HepG2 (cell line): ENCODE measurements around the gene METTL26. TPM values are rescaled to one million over a fixed set of nuclear protein-coding genes. Genes with fewer than 3 reads are reported as not detected.

Source experiments
- PHF21A ChIP-seq: sonication (generic); formaldehyde crosslinking; IDR thresholded peaks from 2 replicates; pipeline ENCODE4 v1.5.0; 2020; ENCODE audit warnings: mild to moderate bottlenecking, missing genetic modification reagents
- RFXANK ChIP-seq: IDR thresholded peaks from 2 replicates; pipeline ENCODE4 v1.6.1; 2016
- RXRA ChIP-seq: sonication (generic); formaldehyde crosslinking; IDR thresholded peaks from 2 replicates; pipeline ENCODE4 v1.5.1; 2020; ENCODE audit warnings: missing genetic modification reagents
- TAF15 ChIP-seq: fragments of 200-400 bp; formaldehyde crosslinking; IDR thresholded peaks from one replicate; pipeline ENCODE4 v1.6.1; 2018; ENCODE audit warnings: mild to moderate bottlenecking, low read depth, low read length; ENCODE audit not compliant: poor library complexity, severe bottlenecking
- ZNF235 ChIP-seq: sonication (generic); formaldehyde crosslinking; IDR thresholded peaks from 2 replicates; pipeline ENCODE4 v1.8.1; 2023; ENCODE audit warnings: mild to moderate bottlenecking, missing genetic modification reagents, borderline replicate concordance
- ZNF431 ChIP-seq: sonication (generic); formaldehyde crosslinking; IDR thresholded peaks from 2 replicates; pipeline ENCODE4 v1.9.0; 2022; ENCODE audit warnings: missing genetic modification reagents, low read depth, mild to moderate bottlenecking, borderline replicate concordance
- ZNF451 ChIP-seq: sonication (generic); formaldehyde crosslinking; IDR thresholded peaks from 2 replicates; pipeline ENCODE4 v1.5.0; 2020; ENCODE audit warnings: mild to moderate bottlenecking, missing genetic modification reagents
- ZNF703 ChIP-seq: sonication (generic); formaldehyde crosslinking; IDR thresholded peaks from 2 replicates; pipeline ENCODE4 v1.5.1; 2020; ENCODE audit warnings: missing genetic modification reagents, mild to moderate bottlenecking, moderate library complexity, borderline replicate concordance
- polyA plus RNA-seq, 8 experiments: library from polyadenylated mRNA; depleted of rRNA in 3 of 8; stranded (reverse) in 7 of 8; unstranded in 1 of 8; fragments of >200 nt; fragmentation: Illumina TruSeq in 4 of 8; extraction: Trizol in 4 of 8; gene quantifications; 2 replicates each; pipeline versions ENCODE4 v1.2.1 to v1.2.3, GENCODE V29; 2011 to 2016; ENCODE audit warnings: low read depth in 4 of 8, missing spikeins in 1 of 8, mixed read lengths in 1 of 8; ENCODE audit not compliant: insufficient read depth in 1 of 8
- total RNA-seq, 5 experiments: library from RNA; depleted of rRNA; stranded (reverse); fragments of >200 nt; fragmentation: Illumina TruSeq; extraction: Trizol; gene quantifications; 2 replicates each; pipeline ENCODE4 v1.2.3, GENCODE V29; 2016; ENCODE audit warnings: low read depth in 1 of 5
- TF ChIP-seq, protein P1 (sequence below): sonication (generic); formaldehyde crosslinking; IDR thresholded peaks from 2 replicates; pipeline ENCODE4 v1.4.0; 2020; ENCODE audit warnings: missing genetic modification reagents
- TF ChIP-seq, protein P2 (sequence below): sonication (generic); formaldehyde crosslinking; IDR thresholded peaks from one replicate; pipeline ENCODE4 v1.5.1; 2020; ENCODE audit warnings: mild to moderate bottlenecking, missing genetic modification reagents; ENCODE audit errors: not compliant biosample characterization
- TF ChIP-seq, protein P3 (sequence below): sonication (generic); formaldehyde crosslinking; IDR thresholded peaks from 2 replicates; pipeline ENCODE4 v1.4.0; 2020; ENCODE audit warnings: missing genetic modification reagents
- TF ChIP-seq, protein P4 (sequence below): sonication (generic); formaldehyde crosslinking; IDR thresholded peaks from 2 replicates; pipeline ENCODE4 v1.8.1; 2023; ENCODE audit warnings: missing genetic modification reagents, inconsistent platforms, borderline replicate concordance

METTL26 gene
- total and polyA plus RNA-seq, 2 of the 13 experiments (the other 11 are each of a cell fraction or from before 2014, with no cell fraction given), result 65.5 to 70.1 TPM

DNA sequence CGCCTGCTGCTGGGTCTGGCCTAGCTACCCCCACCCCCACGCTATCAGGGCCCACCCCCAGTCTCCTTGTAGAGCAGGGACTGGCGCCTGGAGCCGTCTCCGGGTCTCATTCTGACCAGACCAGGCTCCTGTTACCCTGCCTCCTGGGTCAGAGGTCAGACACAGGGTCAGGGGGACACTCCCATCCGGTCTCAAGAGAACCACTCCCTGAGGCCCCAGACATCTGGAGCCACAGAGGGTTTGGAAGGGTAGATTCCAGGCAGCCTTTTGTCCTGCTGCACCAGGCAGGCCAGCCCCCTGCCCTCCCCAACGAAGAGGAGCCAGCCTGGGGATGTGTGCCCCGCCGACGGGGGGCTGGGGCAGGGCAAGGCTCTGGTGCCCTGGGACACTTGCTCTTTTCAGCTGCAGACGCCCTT is 6.3 kb downstream of the METTL26 start (continued):
- TF ChIP-seq, protein P1, sequence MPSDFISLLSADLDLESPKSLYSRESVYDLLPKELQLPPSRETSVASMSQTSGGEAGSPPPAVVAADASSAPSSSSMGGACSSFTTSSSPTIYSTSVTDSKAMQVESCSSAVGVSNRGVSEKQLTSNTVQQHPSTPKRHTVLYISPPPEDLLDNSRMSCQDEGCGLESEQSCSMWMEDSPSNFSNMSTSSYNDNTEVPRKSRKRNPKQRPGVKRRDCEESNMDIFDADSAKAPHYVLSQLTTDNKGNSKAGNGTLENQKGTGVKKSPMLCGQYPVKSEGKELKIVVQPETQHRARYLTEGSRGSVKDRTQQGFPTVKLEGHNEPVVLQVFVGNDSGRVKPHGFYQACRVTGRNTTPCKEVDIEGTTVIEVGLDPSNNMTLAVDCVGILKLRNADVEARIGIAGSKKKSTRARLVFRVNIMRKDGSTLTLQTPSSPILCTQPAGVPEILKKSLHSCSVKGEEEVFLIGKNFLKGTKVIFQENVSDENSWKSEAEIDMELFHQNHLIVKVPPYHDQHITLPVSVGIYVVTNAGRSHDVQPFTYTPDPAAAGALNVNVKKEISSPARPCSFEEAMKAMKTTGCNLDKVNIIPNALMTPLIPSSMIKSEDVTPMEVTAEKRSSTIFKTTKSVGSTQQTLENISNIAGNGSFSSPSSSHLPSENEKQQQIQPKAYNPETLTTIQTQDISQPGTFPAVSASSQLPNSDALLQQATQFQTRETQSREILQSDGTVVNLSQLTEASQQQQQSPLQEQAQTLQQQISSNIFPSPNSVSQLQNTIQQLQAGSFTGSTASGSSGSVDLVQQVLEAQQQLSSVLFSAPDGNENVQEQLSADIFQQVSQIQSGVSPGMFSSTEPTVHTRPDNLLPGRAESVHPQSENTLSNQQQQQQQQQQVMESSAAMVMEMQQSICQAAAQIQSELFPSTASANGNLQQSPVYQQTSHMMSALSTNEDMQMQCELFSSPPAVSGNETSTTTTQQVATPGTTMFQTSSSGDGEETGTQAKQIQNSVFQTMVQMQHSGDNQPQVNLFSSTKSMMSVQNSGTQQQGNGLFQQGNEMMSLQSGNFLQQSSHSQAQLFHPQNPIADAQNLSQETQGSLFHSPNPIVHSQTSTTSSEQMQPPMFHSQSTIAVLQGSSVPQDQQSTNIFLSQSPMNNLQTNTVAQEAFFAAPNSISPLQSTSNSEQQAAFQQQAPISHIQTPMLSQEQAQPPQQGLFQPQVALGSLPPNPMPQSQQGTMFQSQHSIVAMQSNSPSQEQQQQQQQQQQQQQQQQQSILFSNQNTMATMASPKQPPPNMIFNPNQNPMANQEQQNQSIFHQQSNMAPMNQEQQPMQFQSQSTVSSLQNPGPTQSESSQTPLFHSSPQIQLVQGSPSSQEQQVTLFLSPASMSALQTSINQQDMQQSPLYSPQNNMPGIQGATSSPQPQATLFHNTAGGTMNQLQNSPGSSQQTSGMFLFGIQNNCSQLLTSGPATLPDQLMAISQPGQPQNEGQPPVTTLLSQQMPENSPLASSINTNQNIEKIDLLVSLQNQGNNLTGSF (CRISPR knock-in tag), result no peak
- no peak for TF ChIP-seq ZNF703 (CRISPR knock-in tag)
- TF ChIP-seq, protein P2, sequence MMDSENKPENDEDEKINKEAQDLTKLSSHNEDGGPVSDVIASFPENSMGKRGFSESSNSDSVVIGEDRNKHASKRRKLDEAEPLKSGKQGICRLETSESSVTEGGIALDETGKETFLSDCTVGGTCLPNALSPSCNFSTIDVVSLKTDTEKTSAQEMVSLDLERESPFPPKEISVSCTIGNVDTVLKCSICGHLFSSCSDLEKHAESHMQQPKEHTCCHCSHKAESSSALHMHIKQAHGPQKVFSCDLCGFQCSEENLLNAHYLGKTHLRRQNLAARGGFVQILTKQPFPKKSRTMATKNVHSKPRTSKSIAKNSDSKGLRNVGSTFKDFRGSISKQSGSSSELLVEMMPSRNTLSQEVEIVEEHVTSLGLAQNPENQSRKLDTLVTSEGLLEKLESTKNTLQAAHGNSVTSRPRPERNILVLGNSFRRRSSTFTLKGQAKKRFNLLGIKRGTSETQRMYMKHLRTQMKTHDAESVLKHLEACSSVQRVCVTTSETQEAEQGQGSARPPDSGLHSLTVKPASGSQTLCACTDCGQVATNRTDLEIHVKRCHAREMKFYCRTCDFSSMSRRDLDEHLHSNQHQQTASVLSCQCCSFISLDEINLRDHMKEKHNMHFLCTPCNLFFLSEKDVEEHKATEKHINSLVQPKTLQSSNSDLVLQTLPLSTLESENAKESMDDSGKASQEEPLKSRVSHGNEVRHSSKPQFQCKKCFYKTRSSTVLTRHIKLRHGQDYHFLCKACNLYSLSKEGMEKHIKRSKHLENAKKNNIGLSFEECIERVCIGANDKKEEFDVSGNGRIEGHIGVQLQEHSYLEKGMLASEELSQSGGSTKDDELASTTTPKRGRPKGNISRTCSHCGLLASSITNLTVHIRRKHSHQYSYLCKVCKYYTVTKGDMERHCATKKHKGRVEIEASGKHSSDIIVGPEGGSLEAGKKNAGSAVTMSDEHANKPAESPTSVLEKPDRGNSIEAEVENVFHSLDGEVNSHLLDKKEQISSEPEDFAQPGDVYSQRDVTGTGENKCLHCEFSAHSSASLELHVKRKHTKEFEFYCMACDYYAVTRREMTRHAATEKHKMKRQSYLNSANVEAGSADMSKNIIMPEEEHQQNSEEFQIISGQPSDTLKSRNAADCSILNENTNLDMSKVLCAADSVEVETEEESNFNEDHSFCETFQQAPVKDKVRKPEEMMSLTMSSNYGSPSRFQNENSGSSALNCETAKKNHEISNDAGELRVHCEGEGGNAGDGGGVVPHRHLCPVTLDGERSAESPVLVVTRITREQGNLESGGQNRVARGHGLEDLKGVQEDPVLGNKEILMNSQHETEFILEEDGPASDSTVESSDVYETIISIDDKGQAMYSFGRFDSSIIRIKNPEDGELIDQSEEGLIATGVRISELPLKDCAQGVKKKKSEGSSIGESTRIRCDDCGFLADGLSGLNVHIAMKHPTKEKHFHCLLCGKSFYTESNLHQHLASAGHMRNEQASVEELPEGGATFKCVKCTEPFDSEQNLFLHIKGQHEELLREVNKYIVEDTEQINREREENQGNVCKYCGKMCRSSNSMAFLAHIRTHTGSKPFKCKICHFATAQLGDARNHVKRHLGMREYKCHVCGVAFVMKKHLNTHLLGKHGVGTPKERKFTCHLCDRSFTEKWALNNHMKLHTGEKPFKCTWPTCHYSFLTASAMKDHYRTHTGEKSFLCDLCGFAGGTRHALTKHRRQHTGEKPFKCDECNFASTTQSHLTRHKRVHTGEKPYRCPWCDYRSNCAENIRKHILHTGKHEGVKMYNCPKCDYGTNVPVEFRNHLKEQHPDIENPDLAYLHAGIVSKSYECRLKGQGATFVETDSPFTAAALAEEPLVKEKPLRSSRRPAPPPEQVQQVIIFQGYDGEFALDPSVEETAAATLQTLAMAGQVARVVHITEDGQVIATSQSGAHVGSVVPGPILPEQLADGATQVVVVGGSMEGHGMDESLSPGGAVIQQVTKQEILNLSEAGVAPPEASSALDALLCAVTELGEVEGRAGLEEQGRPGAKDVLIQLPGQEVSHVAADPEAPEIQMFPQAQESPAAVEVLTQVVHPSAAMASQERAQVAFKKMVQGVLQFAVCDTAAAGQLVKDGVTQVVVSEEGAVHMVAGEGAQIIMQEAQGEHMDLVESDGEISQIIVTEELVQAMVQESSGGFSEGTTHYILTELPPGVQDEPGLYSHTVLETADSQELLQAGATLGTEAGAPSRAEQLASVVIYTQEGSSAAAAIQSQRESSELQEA (CRISPR knock-in tag), result peak; percentile 40
- TF ChIP-seq, protein P3, sequence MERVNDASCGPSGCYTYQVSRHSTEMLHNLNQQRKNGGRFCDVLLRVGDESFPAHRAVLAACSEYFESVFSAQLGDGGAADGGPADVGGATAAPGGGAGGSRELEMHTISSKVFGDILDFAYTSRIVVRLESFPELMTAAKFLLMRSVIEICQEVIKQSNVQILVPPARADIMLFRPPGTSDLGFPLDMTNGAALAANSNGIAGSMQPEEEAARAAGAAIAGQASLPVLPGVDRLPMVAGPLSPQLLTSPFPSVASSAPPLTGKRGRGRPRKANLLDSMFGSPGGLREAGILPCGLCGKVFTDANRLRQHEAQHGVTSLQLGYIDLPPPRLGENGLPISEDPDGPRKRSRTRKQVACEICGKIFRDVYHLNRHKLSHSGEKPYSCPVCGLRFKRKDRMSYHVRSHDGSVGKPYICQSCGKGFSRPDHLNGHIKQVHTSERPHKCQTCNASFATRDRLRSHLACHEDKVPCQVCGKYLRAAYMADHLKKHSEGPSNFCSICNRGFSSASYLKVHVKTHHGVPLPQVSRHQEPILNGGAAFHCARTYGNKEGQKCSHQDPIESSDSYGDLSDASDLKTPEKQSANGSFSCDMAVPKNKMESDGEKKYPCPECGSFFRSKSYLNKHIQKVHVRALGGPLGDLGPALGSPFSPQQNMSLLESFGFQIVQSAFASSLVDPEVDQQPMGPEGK, result no peak
- no peak for TF ChIP-seq RXRA (CRISPR knock-in tag)
- TF ChIP-seq ZNF235 (CRISPR knock-in tag), result no peak
- no peak for TF ChIP-seq ZNF431
- no peak for TF ChIP-seq ZNF451 (CRISPR knock-in tag)
- 0 out of 2 replicates have a peak, but pooled peaks have one; percentile 10 for TF ChIP-seq PHF21A (CRISPR knock-in tag)
- no peak for TF ChIP-seq TAF15
- TF ChIP-seq, protein P4, sequence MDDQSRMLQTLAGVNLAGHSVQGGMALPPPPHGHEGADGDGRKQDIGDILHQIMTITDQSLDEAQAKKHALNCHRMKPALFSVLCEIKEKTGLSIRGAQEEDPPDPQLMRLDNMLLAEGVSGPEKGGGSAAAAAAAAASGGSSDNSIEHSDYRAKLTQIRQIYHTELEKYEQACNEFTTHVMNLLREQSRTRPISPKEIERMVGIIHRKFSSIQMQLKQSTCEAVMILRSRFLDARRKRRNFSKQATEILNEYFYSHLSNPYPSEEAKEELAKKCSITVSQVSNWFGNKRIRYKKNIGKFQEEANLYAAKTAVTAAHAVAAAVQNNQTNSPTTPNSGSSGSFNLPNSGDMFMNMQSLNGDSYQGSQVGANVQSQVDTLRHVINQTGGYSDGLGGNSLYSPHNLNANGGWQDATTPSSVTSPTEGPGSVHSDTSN (CRISPR knock-in tag), result no peak
- no peak for TF ChIP-seq RFXANK (CRISPR knock-in tag)
